NCI-H187 (cell line): ENCODE data around the gene HECW1.

Source experiments
- DNase-seq, 2 experiments: peaks; one replicate each; lab custom pipeline; 2025; lab: John Stamatoyannopoulos, UW

Gene HECW1

DNA sequence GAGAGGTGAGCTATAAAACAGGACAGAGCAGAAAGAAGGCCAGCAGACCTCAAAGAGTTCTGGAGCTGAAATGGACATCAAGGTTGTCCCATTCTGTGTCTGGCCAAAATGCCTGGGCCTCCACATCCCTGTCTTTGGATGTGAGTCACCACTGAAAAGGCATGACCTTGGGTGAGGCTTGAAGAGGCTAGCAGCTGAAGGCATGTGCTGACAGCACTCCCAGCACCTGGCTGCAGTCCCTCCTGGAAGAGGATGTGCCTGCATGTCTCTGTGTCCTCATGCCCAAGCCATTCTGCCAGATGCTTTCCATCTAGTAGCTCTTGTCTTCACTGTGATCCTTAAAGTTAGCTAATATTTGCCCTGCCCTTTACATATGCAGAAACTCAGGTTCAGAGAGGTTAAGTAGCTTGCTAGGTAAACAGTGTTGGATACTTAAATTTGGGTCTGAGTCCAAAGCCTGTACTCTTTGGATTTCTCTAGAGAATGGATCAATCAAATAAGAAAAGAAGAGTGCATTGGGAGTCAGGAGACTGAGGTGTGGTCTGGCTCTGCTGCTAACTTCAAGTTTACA, 35.8 kb downstream of the HECW1 start:
- DNase-seq: no peak

DNA sequence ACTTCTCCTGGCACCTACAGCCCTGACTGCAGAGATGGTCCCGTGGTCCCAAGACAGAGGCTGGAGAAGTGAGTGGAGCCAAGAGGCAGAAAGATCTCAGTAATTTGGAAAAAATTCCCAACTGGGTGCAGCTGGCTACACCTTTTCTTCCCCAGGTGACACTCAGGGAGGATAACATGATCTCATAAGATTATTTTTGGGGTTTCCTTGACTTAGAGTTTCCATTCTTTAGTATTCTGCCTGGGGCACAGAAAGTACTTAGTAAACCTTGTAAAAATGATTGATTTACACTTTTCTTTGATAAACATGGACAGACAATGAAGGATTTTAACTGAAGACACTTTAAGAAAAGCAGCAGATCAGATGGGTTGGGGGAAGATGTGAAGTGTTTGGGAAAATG, 38.6 kb downstream of the HECW1 start:
- DNase-seq: no peak

DNA sequence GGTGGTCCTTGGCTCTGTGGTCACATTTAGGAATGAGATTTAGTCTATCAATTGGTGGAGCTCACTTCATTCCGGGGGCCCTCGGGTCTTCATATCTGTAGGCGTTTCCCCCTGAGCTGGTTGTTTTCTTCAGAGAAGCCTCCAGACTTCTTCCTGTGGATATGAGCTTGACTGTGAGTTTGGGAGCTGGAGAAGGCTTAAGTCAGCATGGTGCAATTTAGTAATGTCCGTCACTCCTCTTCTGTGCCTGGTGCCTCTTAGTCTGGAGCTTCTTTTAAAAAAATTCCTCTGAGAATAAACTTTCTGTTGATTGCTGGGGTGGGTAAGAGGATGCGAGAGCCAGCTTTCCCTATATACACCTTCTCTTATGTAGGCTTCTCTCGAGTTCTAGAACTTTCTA, 40.2 kb downstream of the HECW1 start:
- no peak for DNase-seq

DNA sequence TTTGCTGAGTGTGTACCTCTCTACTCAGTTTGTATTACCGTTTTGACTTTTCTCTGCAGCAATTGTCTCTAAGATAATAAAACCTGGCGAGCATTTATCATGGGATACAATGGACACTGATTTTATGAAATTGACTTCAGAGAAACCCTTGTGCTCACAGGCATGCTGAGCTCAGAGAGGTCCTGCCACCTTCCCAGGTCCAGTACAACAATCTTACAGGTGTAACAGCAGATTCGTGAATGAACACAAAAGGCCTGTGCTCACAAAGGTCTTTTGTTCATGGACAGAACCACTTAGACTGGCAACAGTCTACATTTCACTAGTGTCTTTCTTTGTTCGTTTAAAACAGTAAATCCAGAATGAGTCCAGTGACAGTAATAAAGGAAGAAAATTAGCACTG, 43.2 kb downstream of the HECW1 start:
- DNase-seq: no peak

DNA sequence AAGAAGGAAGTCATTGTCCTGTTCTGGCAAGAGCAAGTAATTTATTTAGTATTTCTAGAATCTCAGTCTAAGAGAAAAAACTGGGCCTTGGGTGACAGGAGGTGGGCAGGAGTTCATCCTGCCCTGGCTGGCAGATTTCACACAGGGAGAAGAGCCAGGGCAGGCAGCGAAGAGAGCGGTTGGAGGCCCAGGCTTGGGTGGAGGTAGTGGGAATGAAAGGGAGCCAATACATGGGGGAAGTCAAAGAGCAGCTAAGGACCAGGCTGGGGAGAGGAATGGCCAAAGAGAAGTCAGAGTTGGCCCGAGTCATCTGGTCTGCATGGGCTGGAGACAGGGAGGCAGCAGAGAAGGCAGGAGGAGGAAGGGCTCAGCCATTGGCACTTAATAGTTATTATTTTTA, 51.4 kb downstream of the HECW1 start:
- DNase-seq: no peak

DNA sequence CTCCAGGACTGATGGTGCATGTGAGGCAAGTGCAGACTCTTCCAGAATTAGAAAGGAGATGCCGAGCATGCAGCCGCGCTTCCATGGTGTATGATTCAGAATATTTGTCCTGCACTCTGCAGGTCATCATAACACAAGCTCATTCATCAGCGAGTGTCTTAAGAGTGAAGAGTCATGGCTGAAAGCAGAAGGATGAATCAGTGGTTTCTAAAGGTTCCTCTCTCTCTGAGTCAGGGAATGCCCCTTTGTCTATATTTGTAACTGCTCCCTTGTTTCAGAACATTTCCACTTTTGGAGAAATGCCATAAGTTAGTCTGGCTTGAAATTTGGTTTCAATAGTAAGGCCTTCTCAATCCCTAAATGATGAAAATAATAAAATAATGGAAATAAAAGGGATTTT, 52.3 kb downstream of the HECW1 start:
- no peak for DNase-seq

DNA sequence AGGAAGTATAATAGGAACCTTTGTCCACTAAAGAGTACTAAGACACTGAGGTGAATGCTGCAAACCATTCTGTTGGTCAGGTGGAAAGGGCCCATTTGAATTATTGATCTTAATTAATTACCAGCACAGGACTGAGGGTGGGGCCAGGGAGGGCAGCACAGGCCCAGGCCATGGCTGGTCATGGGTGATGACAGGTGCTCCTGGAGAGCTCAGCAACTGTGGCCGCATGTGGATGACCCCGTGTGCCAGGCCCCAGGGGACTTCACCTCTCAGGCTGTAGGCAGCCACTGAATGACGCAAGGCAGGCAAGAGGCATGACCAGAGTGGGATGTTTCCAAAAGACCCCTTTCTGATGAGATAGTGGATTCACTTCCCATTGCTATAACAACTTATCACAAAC, 54.2 kb downstream of the HECW1 start:
- DNase-seq: no peak

DNA sequence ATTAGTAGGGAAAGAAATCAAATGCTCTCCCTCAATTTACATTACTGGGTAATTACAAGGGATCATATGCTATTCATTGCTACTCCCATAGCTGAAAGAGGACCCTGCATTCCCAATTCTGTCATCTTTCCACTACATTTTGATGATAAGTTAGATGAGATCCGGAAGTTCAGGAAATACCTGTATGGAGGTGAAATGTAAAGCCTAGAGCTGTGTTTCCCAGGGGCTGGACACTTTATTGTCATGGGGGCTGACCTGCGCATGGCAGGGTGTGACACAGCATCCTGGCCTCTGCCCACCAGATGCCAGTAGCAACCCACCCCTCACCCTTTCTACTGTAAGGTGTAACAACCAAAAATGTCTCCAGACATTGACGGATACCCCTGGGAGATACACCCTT, 56.6 kb downstream of the HECW1 start:
- no peak for DNase-seq

DNA sequence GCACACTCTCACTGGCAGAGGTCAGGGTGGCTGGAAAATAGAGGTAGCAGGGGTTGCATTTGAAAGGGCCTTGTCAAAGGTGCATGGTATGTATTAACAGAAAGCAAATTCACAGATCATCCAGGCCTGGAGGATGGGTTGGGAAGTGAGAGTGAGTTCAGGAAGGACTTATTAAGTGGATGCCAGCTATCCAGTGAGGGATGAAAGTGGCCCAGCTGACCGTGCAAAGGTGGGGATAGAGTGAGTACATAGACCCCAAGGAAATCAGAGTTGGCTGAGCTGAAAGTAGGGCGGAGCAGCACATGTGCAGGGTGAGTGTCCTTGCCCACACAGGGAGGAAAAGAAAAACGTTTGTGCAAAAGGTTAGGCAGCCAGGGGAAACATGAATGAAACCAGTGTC, 58.1 kb downstream of the HECW1 start:
- no peak for DNase-seq

DNA sequence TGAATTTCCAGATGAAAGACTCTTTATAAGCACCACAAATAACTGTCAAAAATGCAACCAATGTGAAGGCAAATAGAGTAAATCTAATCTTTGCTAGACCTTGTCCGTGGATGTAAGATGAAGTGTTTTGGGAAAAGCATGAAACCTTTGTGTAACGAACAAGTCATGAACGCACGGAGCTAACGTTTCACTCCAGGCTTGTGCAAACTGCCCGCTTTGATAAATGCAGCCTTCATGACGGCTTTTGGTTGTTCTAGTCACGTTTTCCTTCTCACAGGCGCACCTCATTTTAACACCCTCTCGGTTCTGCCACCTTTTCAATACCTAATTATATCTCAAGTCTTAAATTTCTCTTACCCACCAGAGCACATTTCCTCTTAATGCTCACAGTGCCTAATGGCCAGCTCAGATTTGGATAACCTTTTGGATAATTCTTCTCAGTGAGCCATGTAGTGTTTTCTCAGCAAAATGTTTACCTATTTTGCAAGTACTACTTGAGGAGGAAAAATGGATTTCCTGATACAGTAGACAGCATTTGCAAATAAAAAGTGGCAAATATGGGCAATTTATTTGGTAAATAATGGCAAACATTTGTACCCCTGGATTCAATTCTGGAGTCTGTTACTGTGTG, 63.2 kb downstream of the HECW1 start:
- no peak for DNase-seq

DNA sequence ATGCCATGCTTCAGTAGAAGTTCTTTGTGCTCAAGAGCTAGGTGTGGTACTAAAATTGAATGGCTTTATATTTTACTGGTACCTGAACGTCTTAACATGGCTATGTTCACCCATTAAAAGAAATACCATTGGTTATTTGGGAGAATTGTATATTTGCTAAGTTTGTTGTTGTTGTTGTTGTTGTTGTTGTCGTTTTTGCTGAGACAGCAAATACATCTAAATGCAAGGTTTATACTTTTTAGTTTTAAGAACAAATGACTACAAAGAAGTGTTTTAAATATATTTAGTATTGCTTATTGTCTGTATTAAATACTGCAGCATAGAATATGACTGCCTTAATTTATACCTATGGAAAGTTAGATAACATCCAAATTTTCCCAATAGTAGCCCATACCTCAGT, 66.9 kb downstream of the HECW1 start:
- DNase-seq: no peak

DNA sequence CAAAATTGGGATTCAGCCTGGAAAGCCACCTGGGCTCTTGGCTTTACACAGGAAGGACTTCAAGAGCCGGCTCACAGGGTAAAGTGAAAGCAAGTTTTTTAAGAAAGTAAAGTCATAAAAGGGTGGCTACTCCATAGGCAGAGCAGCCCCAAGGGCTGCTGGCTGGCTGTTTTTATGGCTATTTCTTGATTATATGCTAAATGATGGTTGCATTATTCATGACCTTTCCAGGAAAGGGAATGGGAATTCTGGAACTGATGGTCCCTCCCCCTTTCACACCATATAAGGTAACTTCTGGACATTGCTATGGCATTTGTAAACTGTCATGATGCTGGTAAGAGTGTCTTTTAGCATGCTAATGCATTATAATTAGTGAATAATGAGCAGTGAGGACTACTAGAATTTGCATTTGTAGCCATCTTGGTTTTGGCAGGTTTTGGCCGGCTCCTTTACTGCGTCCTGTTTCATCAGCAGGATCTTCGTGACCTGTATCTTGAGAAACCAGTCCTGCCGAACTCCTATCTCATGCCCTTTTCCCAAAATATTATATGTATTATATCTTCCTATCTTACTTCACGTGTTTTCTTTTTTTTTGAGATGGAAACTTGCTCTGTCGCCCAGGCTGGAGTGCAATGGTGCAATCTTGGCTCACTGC, 80.5 kb downstream of the HECW1 start:
- DNase-seq: no peak

DNA sequence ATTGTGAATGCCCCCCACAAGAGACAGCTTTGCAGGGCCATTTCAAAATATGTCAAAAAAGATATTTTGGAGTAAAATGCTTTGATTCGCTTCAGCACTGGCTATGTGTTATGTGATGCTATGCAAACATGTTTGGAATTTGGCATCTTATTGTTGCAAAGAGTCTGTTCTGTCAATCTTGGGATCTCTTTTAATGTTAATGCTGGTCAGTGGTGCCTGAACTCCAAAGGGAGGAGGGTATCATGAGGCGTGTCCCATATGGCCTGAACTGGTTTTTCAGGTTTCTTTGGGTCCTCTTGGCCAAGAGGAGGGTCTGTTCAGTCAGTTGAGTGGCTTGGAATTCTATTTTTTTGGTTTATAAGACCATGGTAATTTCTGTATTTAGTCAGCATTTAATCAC, 81.4 kb downstream of the HECW1 start:
- no peak for DNase-seq

DNA sequence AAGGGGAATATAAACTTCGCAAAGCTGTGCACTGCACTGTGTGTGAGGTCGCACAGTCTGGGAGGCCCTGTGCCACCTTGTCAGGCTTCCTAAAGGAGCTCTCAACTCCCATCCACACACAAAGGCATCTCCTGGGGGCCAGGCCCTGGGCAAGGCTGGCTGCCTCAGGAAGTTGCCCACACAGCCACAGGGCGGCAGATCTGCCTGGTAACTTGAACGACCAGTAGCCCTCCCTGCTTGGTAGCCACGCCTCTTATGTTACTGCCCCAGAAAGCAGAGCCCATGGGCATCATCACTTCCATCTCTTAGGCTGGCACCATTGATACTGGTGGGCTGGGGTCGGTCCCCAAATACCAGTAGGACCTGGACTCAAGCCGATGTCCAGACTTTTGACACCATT, 82.8 kb downstream of the HECW1 start:
- DNase-seq: no peak

DNA sequence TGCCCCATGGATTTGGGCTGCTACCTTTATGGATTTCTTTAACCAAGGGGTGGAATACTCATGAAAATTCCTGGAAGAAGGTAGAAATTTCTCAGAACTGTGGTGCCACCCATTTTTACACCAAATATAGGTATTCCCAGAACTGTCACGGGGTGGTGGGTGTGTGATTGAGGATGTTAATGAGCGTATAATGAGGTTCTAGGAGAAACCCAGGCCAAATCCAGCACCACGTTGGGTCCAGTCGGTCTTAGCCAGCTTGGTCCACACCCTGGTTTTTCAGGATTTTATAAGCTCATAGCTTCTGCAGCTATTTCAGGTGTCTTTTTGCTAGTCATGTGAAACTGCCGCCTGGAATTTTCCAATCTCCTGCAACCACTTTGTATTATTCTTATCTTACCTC, 83.3 kb downstream of the HECW1 start:
- no peak for DNase-seq

DNA sequence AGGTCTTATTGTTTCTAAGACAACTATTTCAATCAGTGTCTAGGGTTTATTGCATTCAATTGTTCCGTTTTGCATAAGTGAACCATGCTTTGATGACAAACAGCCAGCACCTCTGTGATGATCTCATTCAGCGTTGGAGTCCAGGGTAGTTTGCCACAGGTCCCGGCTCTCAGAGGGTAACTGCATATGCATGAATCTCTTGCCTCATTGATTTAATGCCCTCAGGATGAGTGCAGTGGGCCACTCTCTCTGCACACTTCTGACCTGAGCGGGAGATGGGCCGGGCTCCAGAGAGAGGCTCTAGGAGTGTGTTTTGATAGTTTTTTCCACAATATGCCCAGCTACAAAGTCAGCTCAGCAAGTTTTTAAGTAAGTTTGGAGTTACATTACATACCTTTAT, 83.9 kb downstream of the HECW1 start:
- no peak for DNase-seq

DNA sequence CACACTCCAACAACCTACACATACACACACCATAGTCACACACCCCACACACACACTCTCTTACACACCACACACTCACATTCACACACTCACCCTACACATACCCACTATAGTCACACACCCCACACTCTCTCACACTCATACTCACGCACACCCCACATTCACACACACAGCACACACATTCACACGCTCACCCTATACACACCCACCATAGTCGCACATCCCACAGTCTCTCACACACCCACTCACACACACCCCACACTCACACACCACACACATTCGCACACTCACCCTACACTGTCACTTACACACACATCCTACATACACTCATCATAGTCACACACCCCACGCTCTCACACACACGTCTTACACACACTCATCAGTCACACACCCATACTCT, 85.6 kb downstream of the HECW1 start:
- DNase-seq: no peak

DNA sequence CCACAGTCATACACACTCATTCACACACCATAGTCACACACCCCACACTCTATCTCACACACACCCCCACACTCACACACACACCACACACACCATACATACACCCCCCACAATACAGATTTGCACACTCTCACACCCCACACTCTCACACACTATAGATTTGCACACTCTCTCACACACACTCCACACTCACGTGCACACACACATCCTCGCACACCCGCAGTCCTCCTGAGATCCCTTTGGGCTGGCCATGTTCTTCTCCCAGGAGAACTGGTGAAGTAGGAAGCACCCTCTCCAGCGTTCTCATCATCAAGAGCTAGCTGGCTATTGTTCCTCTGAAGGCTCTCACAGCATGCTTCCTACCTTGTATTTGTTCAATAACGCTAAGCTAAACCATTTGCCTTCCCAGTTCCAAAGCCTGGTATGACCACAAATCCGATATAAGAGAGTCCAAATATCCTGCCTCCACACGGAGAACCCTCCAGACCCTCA, 86.2 kb downstream of the HECW1 start:
- no peak for DNase-seq

DNA sequence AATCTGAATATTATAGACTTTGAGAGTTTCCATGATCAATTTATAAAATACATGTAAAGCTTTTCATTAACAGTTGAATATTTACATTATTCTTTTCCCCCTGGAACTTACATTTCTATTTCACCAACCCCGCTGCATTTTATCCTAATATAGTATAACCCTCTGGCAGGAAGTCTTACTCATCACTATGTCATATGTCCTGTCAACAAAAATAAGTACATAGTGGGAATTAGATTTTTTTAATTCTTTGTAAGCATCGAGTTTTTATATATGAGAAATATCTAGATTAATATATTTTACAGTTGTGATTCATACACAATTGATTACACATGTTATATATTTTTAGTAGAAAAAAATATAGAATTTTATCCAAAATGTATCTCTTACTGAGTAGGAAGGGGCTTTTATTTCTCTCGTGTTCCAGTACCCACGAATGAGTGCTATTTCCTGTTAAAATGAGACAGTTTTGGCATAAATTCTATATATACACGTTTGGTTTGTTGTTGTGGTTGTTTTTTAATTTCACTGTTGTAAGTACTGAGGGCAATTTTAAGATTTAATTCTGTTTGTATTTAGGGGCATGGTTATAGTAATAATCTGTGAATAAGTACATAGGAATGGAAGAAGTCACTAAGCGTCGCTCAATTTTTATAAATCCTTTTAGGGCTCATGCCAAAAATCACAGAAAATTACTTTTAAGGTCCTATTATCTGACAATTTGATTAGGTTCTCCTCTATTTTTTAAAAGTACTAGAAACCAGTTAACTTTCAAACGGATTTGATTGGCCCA, 87.1 kb downstream of the HECW1 start:
- DNase-seq: no peak

DNA sequence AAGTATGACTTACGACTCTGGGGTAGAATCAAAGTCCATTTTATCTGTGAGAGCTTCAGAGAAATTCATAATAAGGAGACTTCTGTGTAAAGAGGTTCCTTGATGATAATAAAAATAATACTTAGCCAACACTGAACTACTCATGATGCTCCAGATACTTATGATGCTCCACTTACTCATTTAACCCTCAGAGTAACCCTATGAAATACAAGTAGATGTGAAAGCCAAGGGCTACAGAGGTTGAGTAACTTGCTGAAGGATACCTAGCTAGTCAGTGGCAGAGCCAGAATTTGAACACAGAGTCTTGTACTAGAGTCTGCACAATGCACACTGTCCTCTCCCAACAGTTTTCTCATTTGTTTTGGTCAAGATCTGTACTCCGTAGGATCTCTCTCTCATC, 89.5 kb downstream of the HECW1 start:
- DNase-seq: no peak

DNA sequence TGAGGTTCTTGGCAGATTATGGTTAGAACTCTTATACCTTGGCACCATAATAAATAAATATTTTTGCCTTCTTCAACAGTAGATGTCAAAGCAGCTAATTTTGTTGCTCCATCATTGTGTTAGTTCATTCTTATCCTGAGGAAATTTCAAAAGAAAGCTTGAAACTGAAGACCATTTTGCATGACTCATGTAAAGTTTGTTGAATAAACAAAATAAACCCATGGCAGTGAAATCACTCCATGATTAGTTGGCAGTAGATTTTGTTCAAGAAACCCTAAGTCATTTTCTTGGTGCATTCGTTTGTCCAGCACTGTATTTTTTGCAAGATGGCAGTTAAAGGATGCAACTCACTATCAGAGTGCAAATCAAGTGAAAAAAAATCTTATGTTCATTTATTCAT, 91.6 kb downstream of the HECW1 start:
- DNase-seq: no peak

DNA sequence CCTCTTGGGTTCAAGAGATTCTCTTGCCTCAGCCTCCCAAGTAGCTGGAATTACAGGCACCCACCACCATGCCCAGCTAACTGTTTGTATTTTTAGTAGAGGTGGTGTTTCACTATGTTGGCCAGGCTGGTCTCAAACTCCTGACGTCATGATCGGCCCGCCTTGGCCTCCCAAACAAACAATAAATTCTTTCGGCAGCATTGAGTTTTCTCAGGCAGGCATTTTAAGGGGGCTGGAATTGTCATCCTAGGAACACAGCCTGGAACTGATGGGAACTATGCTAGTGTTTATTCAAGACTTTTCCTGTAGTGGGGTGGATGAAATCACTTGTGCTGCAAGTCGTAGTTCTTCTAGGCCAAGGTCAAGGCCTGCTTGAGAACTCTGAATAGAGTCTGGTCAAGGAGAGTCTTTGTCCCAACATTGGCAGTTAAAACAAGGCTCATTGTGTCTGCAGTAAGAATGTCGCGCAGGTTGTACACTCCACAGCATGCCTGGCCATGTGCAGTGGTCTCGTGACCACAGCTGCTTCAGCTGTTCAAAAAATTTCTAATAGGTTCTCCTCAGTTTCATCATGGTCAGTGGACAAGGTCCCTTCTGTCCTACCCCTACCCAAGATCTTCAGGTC, 92.8 kb downstream of the HECW1 start:
- no peak for DNase-seq

DNA sequence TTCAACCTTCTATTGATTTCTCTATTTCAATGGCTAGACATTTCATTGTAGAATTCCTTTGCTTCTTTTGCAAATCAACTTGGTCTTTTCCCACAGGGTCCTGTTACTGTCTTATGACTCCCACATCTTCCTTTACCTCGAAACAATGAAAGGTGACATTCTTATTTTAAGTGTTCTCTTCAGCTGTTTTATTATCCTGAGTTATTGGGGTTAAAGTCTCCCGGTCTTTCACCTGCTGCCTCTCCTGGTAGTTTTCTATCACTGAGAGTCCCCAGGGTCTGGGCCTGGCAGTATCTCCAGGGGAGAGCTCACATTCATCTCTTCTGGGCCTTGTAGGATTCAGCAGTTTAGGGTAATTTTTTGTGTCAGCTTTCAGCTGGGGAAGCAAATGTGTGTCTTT, 95.8 kb downstream of the HECW1 start:
- no peak for DNase-seq
